Caco-2 (cell line): ENCODE results near the gene ALPK3. TPM values are rescaled to one million over a fixed set of nuclear protein-coding genes. Genes with fewer than 3 reads are reported as not detected.
A peak's percentile ranks its signal among the peaks of the same experiment; 100 is the strongest.

ENCODE experiments used
- BruUV-seq: library from RNA; stranded (reverse); fragments of 400-500 nt; replicated peaks from 2 replicates; lab custom pipeline; 2021; lab: Mats Ljungman, UMichigan
- CTCF ChIA-PET: fragments of 300-600 bp; sonication (Branson Sonifier 250); formaldehyde crosslinking; loops from one replicate; lab custom pipeline; 2022; ENCODE audit warnings: antibody characterized with exemption; lab: Charles Lee
- POLR2A ChIA-PET: fragments of 300-600 bp; sonication (Branson Sonifier 250); formaldehyde crosslinking; loops from one replicate; lab custom pipeline; 2022; ENCODE audit warnings: antibody characterized with exemption; lab: Charles Lee
- DNase-seq, 2 experiments: peaks; one replicate each; pipeline versions ENCODE4 v3.0.0 to v3.0.0-alpha.2; 2020 to 2022
- H3K27me3 ChIP-seq: replicated peaks from 2 replicates; pipeline ENCODE4 v1.6.0; 2011; ENCODE audit warnings: low read length; ENCODE audit not compliant: control insufficient read depth, insufficient read depth
- H3K36me3 ChIP-seq: 2 replicates; pipeline ENCODE4 v1.5.1; 2011; ENCODE audit warnings: low read length; ENCODE audit not compliant: control insufficient read depth, insufficient read depth
- H3K4me1 ChIP-seq: fragments of 250-450 bp; sonication (Bioruptor Pico); 2 replicates; pipeline ENCODE4 v1.5.1; 2020; ENCODE audit warnings: mild to moderate bottlenecking
- H3K4me3 ChIP-seq: 2 replicates; pipeline ENCODE4 v1.5.1; 2011; ENCODE audit warnings: low read depth, mild to moderate bottlenecking, control low read depth, low read length
- H3K9me3 ChIP-seq: fragments of 250-450 bp; sonication (Bioruptor Pico); 2 replicates; pipeline ENCODE4 v1.5.1; 2020; ENCODE audit warnings: mild to moderate bottlenecking, moderate library complexity
- H3K27ac Mint-ChIP-seq: one replicate; pipeline ENCODE4 v1.8.0; 2022; ENCODE audit warnings: mixed read lengths; ENCODE audit not compliant: unreplicated experiment
- H3K27me3 Mint-ChIP-seq: one replicate; pipeline ENCODE4 v1.8.0; 2022; ENCODE audit warnings: mixed read lengths; ENCODE audit not compliant: insufficient read depth, unreplicated experiment
- H3K36me3 Mint-ChIP-seq: one replicate; pipeline ENCODE4 v1.8.0; 2022; ENCODE audit warnings: mild to moderate bottlenecking, mixed read lengths; ENCODE audit not compliant: insufficient read depth, unreplicated experiment
- H3K4me1 Mint-ChIP-seq: one replicate; pipeline ENCODE4 v1.8.0; 2022; ENCODE audit warnings: low read depth, mixed read lengths; ENCODE audit not compliant: unreplicated experiment
- H3K4me3 Mint-ChIP-seq: one replicate; pipeline ENCODE4 v1.8.0; 2022; ENCODE audit warnings: mild to moderate bottlenecking, moderate library complexity, mixed read lengths; ENCODE audit not compliant: unreplicated experiment
- H3K9me3 Mint-ChIP-seq: one replicate; pipeline ENCODE4 v1.8.0; 2022; ENCODE audit warnings: mixed read lengths; ENCODE audit not compliant: unreplicated experiment
- intact Hi-C: fragments of 100-400 bp; cut with micrococcal nuclease; formaldehyde crosslinking; loops from one replicate; pipeline ENCODE4 v1.10.0; 2022; ENCODE audit not compliant: unreplicated experiment
- total RNA-seq: library from RNA; stranded (reverse); gene quantifications from 2 replicates; pipeline ENCODE4 v1.2.3, GENCODE V29; 2022
- TF ChIP-seq, protein P1 (sequence below), 2 experiments: fragments of 200-600 bp in 1 of 2; IDR thresholded peaks; 1 replicate in 1 of 2; 2 replicates in 1 of 2; pipeline versions ENCODE4 v1.5.1 to v1.8.0; 2011 to 2022; ENCODE audit warnings: antibody characterized with exemption in 1 of 2, control low read depth in 1 of 2, inconsistent platforms in 1 of 2, low read depth in 1 of 2, low read length in 1 of 2, mild to moderate bottlenecking in 1 of 2, moderate library complexity in 1 of 2; ENCODE audit not compliant: insufficient read depth in 1 of 2, severe bottlenecking in 1 of 2, unreplicated experiment in 1 of 2

Gene ALPK3
- total RNA-seq, 1 experiment from 2014 or later, result 0.43 TPM

DNA sequence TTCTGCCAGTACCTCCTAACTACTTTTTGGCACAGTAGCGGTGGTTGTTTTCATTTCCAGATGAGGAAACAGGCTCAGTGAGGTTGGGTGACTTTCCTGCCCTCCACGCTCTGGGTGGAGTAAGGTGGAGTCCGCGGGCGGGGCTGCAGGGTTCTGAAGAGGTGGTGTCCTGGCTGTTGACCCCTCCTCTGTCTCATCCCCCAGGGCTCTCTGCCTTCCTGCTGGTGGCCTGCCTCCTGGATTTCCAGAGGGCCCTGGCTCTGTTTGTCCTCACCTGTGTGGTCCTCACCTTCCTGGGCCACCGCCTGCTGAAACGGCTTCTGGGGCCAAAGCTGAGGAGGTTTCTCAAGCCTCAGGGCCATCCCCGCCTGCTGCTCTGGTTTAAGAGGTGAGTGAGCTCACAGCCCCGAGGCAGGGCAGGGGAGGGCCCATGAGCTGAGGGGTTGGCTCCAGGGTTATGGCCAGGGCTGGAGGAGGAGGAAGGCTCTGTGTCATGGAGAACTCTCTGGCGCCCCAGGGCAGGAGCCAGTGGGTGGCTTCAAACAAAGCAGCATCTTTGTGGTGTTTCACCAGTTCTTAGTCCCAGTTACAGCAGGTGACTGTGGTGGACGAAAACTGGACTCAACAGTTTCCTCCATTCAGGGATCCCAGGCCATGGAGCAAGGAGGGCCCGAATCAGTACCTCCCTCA, 77.7 kb downstream of the ALPK3 start:
- Mint-ChIP-seq H3K27me3 (peaks cover 5% of the 10 kb centered on the region), H3K9me3 (no peaks in the 10 kb centered on the region), H3K36me3 (no peaks in the 10 kb centered on the region), H3K4me1 (peaks cover 7% of the 10 kb centered on the region), H3K4me3 (no peak overlapping the region), H3K27ac (no peak overlapping the region)
- DNase-seq, result peak in 1 of 2 experiments; percentile 56
- intact Hi-C loops, result no loop called here
- CTCF ChIA-PET, result no interaction called here
- no TSS peak for BruUV-seq
- TF ChIP-seq, protein P1, sequence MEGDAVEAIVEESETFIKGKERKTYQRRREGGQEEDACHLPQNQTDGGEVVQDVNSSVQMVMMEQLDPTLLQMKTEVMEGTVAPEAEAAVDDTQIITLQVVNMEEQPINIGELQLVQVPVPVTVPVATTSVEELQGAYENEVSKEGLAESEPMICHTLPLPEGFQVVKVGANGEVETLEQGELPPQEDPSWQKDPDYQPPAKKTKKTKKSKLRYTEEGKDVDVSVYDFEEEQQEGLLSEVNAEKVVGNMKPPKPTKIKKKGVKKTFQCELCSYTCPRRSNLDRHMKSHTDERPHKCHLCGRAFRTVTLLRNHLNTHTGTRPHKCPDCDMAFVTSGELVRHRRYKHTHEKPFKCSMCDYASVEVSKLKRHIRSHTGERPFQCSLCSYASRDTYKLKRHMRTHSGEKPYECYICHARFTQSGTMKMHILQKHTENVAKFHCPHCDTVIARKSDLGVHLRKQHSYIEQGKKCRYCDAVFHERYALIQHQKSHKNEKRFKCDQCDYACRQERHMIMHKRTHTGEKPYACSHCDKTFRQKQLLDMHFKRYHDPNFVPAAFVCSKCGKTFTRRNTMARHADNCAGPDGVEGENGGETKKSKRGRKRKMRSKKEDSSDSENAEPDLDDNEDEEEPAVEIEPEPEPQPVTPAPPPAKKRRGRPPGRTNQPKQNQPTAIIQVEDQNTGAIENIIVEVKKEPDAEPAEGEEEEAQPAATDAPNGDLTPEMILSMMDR (IDR thresholded peaks at IDR 0.05; ENCODE audit: insufficient read depth in 1 of 2, low read depth in 1 of 2, low read length in 1 of 2, severe bottlenecking in 1 of 2, unreplicated experiment in 1 of 2), result no peak
- Histone ChIP-seq H3K27me3 (no peaks in the 10 kb centered on the region), H3K36me3 (no peaks in the 10 kb centered on the region), H3K4me1 (no peaks in the 10 kb centered on the region), H3K4me3 (no peak overlapping the region), H3K9me3 (no peaks in the 10 kb centered on the region)
- POLR2A ChIA-PET, result no interaction called here

GRCh38 chr15:84898761-84899160, 81.6 kb downstream of the ALPK3 start:
- Mint-ChIP-seq H3K4me1 (peaks cover 7% of the 10 kb centered on the region), H3K9me3 (no peaks in the 10 kb centered on the region), H3K27me3 (peaks cover 5% of the 10 kb centered on the region), H3K27ac (peak overlapping the region; percentile 14), H3K4me3 (no peak overlapping the region), H3K36me3 (no peaks in the 10 kb centered on the region)
- Histone ChIP-seq H3K36me3 (no peaks in the 10 kb centered on the region), H3K4me1 (no peaks in the 10 kb centered on the region), H3K27me3 (no peaks in the 10 kb centered on the region), H3K9me3 (no peaks in the 10 kb centered on the region), H3K4me3 (no peak overlapping the region)
- no peak for DNase-seq
- TF ChIP-seq, protein P1 (IDR thresholded peaks at IDR 0.05; ENCODE audit: insufficient read depth in 1 of 2, low read depth in 1 of 2, low read length in 1 of 2, severe bottlenecking in 1 of 2, unreplicated experiment in 1 of 2), result no peak
- intact Hi-C loops, result no loop called here
- BruUV-seq, result no TSS peak
- POLR2A ChIA-PET, result no interaction called here
- CTCF ChIA-PET, result interaction anchor here (1.0 to 1.2 kb wide), 2 partner anchors 29 to 34 kb away, joined by 3 to 4 read pairs; no protein-coding TSS in a partner anchor

DNA sequence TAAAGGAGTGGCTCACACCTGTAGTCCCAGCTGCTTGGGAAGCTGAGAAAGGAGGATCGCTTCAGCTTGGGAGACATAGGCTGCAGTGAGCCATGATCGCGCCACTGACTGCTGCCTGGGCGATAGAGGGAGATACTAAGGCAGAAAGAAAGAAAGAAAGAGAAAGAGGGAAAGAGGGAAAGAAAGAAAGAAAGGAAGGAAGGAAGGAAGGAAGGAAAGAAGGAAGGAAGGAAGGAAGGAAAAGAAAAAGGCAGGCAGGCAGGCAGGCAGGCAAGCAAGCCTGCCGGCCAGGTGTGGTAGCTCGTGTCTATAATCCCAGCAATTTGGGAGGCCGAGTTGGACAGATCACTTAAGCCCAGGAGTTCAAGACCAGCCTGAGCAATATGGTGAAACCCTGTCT, 82.6 kb downstream of the ALPK3 start:
- peaks cover 5% of the 10 kb centered on the region for H3K27me3 Mint-ChIP-seq
- no peak overlapping the region for H3K27ac Mint-ChIP-seq

More for the DNA sequence above, 82.6 kb downstream of the ALPK3 start:
- Mint-ChIP-seq H3K4me1 (peaks cover 7% of the 10 kb centered on the region), H3K36me3 (no peaks in the 10 kb centered on the region), H3K9me3 (no peaks in the 10 kb centered on the region), H3K4me3 (no peak overlapping the region)
- Histone ChIP-seq H3K4me3 (no peak overlapping the region), H3K27me3 (no peaks in the 10 kb centered on the region; the same call in 1 of the 2 replicates), H3K36me3 (no peaks in the 10 kb centered on the region), H3K9me3 (no peaks in the 10 kb centered on the region), H3K4me1 (no peaks in the 10 kb centered on the region)
- intact Hi-C loops, result no loop called here
- TF ChIP-seq, protein P1 (IDR thresholded peaks at IDR 0.05; ENCODE audit: insufficient read depth in 1 of 2, low read depth in 1 of 2, low read length in 1 of 2, severe bottlenecking in 1 of 2, unreplicated experiment in 1 of 2), result no peak
- no TSS peak for BruUV-seq
- DNase-seq, result no peak
- ChIA-PET POLR2A (no interaction called here), CTCF (interaction anchor here (0.6 kb wide), 1 partner anchor 77 kb away, joined by 5 read pairs; no protein-coding TSS in a partner anchor)
